Measurements from ENCODE around the gene DNAJC15.

DNA sequence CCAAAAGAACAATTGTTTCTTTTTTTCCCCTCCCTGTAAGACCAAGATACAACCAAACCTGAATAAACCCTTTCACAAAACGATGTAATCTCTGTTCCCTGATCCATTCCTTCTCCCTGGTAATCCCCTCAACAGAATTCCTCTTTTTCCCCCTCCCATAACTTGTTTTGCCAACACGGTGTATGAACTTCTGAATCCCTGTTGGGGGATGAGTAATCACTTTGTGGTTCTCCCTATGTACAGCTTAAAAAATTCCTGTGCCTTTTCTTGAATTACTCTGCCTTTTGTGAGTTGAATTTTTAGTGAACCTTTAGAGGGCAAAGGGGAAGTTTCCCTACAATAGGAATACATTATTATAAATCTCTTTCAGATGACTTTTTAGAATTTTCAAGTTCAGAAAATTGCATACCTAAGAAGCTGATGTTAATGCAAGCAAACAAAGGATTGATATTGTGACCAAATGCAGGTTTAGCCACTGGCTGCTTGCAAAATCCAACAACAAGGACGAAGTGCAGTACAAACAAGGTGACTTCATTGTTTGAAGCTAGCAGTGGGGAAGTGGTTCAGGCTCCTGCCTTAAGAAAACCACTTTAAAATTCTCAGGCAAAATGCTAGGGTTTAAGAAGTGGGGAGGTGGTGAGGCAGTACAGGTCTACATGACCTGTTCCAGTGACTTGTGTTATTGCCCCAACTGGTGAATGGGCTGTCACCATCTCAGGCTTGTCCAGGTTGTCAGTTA, 16.3 kb upstream of the DNAJC15 start:
- TF ChIP-seq TAF1 (IDR thresholded peaks at IDR 0.05; ENCODE audit: borderline replicate concordance, insufficient read depth, low read length) (no peak), POLR2AphosphoS5 (IDR thresholded peaks at IDR 0.05; ENCODE audit: low read depth, low read length) (no peak)
- TF ChIP-seq, protein P1, sequence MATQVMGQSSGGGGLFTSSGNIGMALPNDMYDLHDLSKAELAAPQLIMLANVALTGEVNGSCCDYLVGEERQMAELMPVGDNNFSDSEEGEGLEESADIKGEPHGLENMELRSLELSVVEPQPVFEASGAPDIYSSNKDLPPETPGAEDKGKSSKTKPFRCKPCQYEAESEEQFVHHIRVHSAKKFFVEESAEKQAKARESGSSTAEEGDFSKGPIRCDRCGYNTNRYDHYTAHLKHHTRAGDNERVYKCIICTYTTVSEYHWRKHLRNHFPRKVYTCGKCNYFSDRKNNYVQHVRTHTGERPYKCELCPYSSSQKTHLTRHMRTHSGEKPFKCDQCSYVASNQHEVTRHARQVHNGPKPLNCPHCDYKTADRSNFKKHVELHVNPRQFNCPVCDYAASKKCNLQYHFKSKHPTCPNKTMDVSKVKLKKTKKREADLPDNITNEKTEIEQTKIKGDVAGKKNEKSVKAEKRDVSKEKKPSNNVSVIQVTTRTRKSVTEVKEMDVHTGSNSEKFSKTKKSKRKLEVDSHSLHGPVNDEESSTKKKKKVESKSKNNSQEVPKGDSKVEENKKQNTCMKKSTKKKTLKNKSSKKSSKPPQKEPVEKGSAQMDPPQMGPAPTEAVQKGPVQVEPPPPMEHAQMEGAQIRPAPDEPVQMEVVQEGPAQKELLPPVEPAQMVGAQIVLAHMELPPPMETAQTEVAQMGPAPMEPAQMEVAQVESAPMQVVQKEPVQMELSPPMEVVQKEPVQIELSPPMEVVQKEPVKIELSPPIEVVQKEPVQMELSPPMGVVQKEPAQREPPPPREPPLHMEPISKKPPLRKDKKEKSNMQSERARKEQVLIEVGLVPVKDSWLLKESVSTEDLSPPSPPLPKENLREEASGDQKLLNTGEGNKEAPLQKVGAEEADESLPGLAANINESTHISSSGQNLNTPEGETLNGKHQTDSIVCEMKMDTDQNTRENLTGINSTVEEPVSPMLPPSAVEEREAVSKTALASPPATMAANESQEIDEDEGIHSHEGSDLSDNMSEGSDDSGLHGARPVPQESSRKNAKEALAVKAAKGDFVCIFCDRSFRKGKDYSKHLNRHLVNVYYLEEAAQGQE (IDR thresholded peaks at IDR 0.05; ENCODE audit: insufficient read depth in 1 of 2, low read depth in 2 of 2, low read length in 2 of 2), result no peak
